HEK293T (cell line): Measurements from ENCODE around the gene LRP4.

ENCODE experiments used
- ELF4 ChIP-seq: fragments of 450-650 bp; IDR thresholded peaks from 2 replicates; pipeline ENCODE4 v1.6.1; 2017; ENCODE audit warnings: antibody characterized with exemption
- FOXM1 ChIP-seq: fragments of 450-650 bp; IDR thresholded peaks from 2 replicates; pipeline ENCODE4 v1.6.1; 2017; ENCODE audit warnings: mild to moderate bottlenecking, borderline replicate concordance
- HDGF ChIP-seq: fragments of 450-650 bp; IDR thresholded peaks from 2 replicates; pipeline ENCODE4 v1.6.1; 2017; ENCODE audit warnings: antibody characterized with exemption, borderline replicate concordance
- SP1 ChIP-seq: fragments of 450-650 bp; IDR thresholded peaks from 2 replicates; pipeline ENCODE4 v1.6.1; 2017
- SUZ12 ChIP-seq: fragments of 450-650 bp; IDR thresholded peaks from 2 replicates; pipeline ENCODE4 v1.6.1; 2016; ENCODE audit warnings: mild to moderate bottlenecking
- TARDBP ChIP-seq: fragments of 450-650 bp; IDR thresholded peaks from 2 replicates; pipeline ENCODE4 v1.6.1; 2016
- TF ChIP-seq, protein P1 (sequence below): fragments of 450-650 bp; IDR thresholded peaks from 2 replicates; pipeline ENCODE4 v1.6.1; 2016

DNA sequence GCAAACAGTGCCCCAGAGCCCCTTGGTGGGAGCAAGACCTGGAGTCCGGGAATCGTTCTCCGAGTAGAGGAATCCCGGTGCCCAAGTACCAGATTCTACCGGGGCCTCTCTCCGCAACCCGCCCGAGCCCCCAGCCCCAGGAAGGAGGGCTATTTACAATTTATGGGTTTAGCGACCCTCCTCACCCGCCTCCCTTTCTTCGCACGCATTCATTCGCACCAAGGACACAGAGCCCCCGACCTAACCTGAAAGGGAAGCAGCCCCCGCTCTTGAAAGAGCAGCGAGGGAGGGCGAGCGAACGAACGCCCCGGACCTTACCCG, 628 bp downstream of the LRP4 start:
- TF ChIP-seq, protein P1, sequence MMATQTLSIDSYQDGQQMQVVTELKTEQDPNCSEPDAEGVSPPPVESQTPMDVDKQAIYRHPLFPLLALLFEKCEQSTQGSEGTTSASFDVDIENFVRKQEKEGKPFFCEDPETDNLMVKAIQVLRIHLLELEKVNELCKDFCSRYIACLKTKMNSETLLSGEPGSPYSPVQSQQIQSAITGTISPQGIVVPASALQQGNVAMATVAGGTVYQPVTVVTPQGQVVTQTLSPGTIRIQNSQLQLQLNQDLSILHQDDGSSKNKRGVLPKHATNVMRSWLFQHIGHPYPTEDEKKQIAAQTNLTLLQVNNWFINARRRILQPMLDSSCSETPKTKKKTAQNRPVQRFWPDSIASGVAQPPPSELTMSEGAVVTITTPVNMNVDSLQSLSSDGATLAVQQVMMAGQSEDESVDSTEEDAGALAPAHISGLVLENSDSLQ: no peak
- no peak for TF ChIP-seq HDGF
- TF ChIP-seq TARDBP: no peak
- TF ChIP-seq SUZ12: no peak
- TF ChIP-seq SP1: no peak
- no peak for TF ChIP-seq FOXM1
- TF ChIP-seq ELF4: no peak
